HepG2 (cell line): Measurements from ENCODE around the gene ADAD2. TPM values are rescaled to one million over a fixed set of nuclear protein-coding genes. Genes with fewer than 3 reads are reported as not detected.

Source experiments
- CAMTA2 ChIP-seq: sonication (generic); formaldehyde crosslinking; IDR thresholded peaks from 2 replicates; pipeline ENCODE4 v1.4.0; 2020; ENCODE audit warnings: mild to moderate bottlenecking, missing genetic modification reagents, borderline replicate concordance
- RARA ChIP-seq: IDR thresholded peaks from 2 replicates; pipeline ENCODE4 v1.6.1; 2016; ENCODE audit warnings: missing genetic modification reagents, missing compliant biosample characterization
- ZNF451 ChIP-seq: sonication (generic); formaldehyde crosslinking; IDR thresholded peaks from 2 replicates; pipeline ENCODE4 v1.5.0; 2020; ENCODE audit warnings: mild to moderate bottlenecking, missing genetic modification reagents
- ZNF747 ChIP-seq: sonication (generic); formaldehyde crosslinking; IDR thresholded peaks from 2 replicates; pipeline ENCODE4 v1.8.1; 2023; ENCODE audit warnings: missing genetic modification reagents, mild to moderate bottlenecking, borderline replicate concordance
- ZNF891 ChIP-seq: sonication (generic); formaldehyde crosslinking; IDR thresholded peaks from 2 replicates; pipeline ENCODE4 v1.5.0; 2020; ENCODE audit warnings: mild to moderate bottlenecking, missing genetic modification reagents
- polyA plus RNA-seq, 8 experiments: library from polyadenylated mRNA; depleted of rRNA in 3 of 8; stranded (reverse) in 7 of 8; unstranded in 1 of 8; fragments of >200 nt; fragmentation: Illumina TruSeq in 4 of 8; extraction: Trizol in 4 of 8; gene quantifications; 2 replicates each; pipeline versions ENCODE4 v1.2.1 to v1.2.3, GENCODE V29; 2011 to 2016; ENCODE audit warnings: low read depth in 4 of 8, missing spikeins in 1 of 8, mixed read lengths in 1 of 8; ENCODE audit not compliant: insufficient read depth in 1 of 8
- total RNA-seq, 5 experiments: library from RNA; depleted of rRNA; stranded (reverse); fragments of >200 nt; fragmentation: Illumina TruSeq; extraction: Trizol; gene quantifications; 2 replicates each; pipeline ENCODE4 v1.2.3, GENCODE V29; 2016; ENCODE audit warnings: low read depth in 1 of 5
- TF ChIP-seq, protein P1 (sequence below): sonication (generic); formaldehyde crosslinking; IDR thresholded peaks from 2 replicates; pipeline ENCODE4 v1.4.0; 2020; ENCODE audit warnings: missing genetic modification reagents, borderline replicate concordance
- TF ChIP-seq, protein P2 (sequence below): sonication (generic); formaldehyde crosslinking; IDR thresholded peaks from 2 replicates; pipeline ENCODE4 v1.5.1; 2020; ENCODE audit warnings: missing genetic modification reagents, mild to moderate bottlenecking, borderline replicate concordance
- TF ChIP-seq, protein P3 (sequence below): sonication (generic); formaldehyde crosslinking; IDR thresholded peaks from 2 replicates; pipeline ENCODE4 v1.9.0; 2021; ENCODE audit warnings: missing genetic modification reagents, mild to moderate bottlenecking, borderline replicate concordance
- TF ChIP-seq, protein P4 (sequence below): sonication (generic); formaldehyde crosslinking; IDR thresholded peaks from 2 replicates; pipeline ENCODE4 v1.5.0; 2020; ENCODE audit warnings: mild to moderate bottlenecking, missing genetic modification reagents

ADAD2 gene
- total and polyA plus RNA-seq, 2 of the 13 experiments (the other 11 are each of a cell fraction or from before 2014, with no cell fraction given): not detected

DNA sequence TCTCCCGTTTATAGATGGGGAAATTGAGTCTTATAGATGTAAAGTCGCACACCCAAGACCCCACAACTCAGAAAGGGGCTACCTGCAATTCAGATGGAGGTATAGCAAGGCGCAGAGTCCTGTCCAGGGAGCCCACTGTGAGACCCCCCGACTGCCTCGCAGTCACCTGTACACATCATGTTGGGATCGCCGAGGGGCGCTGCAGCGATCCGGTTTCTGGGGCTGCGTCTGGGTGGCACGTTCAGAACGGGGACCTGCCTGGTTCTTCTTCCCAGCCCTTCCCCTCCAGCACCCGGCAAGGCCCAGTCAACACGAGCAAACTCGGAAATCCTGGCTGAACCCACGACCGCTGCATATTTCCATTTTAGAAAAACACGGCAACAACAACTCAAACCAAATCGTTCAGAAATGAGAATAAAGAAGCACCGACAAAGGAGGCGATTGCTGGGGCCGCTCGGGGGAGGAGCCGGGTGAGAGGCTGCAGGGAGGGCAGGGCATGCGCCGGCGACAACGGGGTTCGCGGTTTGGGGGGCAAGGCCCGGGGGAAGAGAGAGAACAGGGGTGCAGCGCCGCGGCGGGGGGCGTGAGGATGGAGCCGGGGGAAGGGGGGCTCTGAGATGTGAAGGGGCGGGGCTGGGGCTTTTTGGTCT is 46.6 kb upstream of the ADAD2 start (continued):
- TF ChIP-seq, protein P1, sequence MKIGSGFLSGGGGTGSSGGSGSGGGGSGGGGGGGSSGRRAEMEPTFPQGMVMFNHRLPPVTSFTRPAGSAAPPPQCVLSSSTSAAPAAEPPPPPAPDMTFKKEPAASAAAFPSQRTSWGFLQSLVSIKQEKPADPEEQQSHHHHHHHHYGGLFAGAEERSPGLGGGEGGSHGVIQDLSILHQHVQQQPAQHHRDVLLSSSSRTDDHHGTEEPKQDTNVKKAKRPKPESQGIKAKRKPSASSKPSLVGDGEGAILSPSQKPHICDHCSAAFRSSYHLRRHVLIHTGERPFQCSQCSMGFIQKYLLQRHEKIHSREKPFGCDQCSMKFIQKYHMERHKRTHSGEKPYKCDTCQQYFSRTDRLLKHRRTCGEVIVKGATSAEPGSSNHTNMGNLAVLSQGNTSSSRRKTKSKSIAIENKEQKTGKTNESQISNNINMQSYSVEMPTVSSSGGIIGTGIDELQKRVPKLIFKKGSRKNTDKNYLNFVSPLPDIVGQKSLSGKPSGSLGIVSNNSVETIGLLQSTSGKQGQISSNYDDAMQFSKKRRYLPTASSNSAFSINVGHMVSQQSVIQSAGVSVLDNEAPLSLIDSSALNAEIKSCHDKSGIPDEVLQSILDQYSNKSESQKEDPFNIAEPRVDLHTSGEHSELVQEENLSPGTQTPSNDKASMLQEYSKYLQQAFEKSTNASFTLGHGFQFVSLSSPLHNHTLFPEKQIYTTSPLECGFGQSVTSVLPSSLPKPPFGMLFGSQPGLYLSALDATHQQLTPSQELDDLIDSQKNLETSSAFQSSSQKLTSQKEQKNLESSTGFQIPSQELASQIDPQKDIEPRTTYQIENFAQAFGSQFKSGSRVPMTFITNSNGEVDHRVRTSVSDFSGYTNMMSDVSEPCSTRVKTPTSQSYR: 0 out of 2 replicates have a peak, but pooled peaks have one; percentile 4
- TF ChIP-seq ZNF747 (CRISPR knock-in tag) (no peak), ZNF891 (CRISPR knock-in tag) (peak; percentile 36; the same call in 1 of the 2 replicates), ZNF451 (CRISPR knock-in tag) (no peak), RARA (CRISPR knock-in tag) (no peak), CAMTA2 (0 out of 2 replicates have a peak, but pooled peaks have one; percentile 13)
- TF ChIP-seq, protein P2, sequence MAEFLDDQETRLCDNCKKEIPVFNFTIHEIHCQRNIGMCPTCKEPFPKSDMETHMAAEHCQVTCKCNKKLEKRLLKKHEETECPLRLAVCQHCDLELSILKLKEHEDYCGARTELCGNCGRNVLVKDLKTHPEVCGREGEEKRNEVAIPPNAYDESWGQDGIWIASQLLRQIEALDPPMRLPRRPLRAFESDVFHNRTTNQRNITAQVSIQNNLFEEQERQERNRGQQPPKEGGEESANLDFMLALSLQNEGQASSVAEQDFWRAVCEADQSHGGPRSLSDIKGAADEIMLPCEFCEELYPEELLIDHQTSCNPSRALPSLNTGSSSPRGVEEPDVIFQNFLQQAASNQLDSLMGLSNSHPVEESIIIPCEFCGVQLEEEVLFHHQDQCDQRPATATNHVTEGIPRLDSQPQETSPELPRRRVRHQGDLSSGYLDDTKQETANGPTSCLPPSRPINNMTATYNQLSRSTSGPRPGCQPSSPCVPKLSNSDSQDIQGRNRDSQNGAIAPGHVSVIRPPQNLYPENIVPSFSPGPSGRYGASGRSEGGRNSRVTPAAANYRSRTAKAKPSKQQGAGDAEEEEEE (CRISPR knock-in tag): no peak
- TF ChIP-seq, protein P3, sequence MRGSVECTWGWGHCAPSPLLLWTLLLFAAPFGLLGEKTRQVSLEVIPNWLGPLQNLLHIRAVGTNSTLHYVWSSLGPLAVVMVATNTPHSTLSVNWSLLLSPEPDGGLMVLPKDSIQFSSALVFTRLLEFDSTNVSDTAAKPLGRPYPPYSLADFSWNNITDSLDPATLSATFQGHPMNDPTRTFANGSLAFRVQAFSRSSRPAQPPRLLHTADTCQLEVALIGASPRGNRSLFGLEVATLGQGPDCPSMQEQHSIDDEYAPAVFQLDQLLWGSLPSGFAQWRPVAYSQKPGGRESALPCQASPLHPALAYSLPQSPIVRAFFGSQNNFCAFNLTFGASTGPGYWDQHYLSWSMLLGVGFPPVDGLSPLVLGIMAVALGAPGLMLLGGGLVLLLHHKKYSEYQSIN (CRISPR knock-in tag): no peak
- TF ChIP-seq, protein P4, sequence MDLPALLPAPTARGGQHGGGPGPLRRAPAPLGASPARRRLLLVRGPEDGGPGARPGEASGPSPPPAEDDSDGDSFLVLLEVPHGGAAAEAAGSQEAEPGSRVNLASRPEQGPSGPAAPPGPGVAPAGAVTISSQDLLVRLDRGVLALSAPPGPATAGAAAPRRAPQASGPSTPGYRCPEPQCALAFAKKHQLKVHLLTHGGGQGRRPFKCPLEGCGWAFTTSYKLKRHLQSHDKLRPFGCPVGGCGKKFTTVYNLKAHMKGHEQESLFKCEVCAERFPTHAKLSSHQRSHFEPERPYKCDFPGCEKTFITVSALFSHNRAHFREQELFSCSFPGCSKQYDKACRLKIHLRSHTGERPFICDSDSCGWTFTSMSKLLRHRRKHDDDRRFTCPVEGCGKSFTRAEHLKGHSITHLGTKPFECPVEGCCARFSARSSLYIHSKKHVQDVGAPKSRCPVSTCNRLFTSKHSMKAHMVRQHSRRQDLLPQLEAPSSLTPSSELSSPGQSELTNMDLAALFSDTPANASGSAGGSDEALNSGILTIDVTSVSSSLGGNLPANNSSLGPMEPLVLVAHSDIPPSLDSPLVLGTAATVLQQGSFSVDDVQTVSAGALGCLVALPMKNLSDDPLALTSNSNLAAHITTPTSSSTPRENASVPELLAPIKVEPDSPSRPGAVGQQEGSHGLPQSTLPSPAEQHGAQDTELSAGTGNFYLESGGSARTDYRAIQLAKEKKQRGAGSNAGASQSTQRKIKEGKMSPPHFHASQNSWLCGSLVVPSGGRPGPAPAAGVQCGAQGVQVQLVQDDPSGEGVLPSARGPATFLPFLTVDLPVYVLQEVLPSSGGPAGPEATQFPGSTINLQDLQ (CRISPR knock-in tag): no peak
